Ramos (cell line): ENCODE data around the gene ZNF207.
"Not testable (repeated sequence)": the region's sequence is repeated elsewhere in the genome, so short reads cannot be mapped to it uniquely, and the experiment has no call there.

ENCODE experiments used
- in situ Hi-C: fragments of 300-500 bp; cut with MboI; formaldehyde crosslinking; loops from one replicate; pipeline ENCODE4 v1.14.3; 2022; ENCODE audit warnings: low sequenced_read_pairs; ENCODE audit not compliant: unreplicated experiment

ZNF207 gene

DNA sequence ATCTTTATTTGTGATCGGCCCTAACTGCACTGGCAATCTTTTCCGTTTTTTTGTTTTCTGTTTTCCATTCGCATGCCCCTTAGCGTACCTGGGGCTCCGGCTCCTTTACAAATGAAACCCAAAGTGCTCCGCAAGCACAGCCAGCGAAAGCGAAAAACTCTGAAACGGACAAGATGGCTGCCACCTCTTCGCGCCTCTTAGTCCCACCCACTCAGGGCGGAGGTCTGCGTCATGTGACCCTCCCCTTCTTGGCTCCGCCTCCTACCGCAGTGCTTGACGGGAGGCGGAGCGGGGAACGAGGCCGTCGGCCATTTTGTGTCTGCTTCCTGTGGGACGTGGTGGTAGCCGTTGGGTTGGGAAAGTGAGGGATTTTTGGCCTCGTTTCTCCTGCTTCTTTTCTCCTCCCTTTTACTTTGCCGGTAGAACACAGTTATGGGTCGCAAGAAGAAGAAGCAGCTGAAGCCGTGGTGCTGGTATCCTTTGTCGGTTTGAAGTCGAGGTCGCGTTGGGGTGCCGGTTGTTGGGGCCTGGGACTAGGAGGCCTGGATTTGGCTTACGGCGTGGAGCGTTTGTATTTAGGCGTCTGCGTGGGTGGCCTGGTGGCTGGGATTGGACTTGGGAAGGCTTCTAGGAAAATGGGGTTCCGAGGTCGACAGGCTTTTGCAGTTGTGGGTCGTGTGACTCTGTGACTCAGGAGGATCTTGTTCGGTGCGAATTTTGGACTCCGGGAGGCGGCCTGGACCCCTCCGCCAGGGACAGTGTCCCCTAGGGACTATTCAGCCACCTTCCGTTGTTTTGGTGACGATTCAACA is at the start of gene ZNF207:
TSS of gene ZNF207 (plus strand) at position 304 of the 812 bp plus-strand sequence. CDS start at position 433, 129 bp downstream.
- in situ Hi-C loops, result loop anchor here (25.0 kb wide), 1 partner anchor 388 kb away; no protein-coding TSS in a partner anchor

DNA sequence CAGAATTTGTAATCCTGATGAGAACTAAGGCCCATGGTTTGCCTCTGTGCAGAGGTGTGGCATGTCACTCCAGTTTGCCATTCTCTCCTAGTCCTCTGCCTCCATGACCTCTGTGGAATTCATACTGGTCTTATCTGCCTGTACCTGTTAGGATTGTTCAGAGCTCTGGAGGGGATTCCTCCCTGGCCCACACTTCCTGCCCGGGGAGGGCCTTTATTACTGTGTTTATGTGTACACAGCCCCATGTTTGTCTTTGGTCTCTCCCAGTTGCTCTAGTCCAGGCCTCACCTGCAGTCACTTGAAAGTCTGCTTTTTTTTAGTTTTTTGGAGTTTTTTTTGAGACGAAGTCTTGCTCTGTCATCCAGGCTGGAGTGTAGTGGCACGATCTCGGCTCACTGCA is 47.9 kb upstream of the ZNF207 start:
- in situ Hi-C loops, result no loop called here

DNA sequence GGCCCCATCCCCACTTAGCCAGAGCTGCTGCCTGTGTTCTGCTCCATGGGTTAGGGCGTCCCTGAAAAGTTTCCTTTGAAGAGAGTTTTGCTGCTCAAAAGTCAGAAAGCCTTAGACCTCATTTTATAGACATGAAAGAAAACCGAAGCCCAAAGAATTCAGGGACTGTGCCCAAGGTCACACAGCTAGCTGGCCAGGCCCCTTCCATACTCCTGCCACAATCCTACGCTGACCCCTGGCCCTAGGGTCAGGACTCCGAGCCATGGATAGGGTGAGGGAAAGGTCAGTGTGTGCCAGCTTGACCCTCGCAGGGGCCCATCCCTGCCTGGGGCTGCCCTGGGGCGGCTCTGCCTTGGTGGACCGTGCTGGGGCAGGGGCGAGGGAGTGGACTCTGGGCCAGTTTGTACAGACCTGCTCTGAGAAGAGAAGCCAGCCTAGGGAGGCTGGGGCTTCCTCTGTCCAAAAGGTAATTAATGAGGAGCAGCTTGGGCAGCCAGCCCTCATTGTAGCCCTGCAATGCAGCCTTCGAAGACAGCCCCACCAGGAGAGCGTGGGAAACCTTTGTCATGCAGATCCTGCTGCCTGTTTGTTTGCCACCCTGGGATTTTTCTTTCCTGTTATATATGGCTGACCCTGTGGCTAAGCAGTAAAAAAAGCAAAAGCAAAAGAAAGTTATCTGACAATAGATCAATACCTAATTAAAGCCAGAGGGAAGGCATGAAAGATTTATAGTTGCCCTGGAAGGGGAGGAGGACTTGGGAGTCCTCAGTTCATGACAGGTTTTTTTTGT is 46.9 kb upstream of the ZNF207 start:
- in situ Hi-C loops, result no loop called here

DNA sequence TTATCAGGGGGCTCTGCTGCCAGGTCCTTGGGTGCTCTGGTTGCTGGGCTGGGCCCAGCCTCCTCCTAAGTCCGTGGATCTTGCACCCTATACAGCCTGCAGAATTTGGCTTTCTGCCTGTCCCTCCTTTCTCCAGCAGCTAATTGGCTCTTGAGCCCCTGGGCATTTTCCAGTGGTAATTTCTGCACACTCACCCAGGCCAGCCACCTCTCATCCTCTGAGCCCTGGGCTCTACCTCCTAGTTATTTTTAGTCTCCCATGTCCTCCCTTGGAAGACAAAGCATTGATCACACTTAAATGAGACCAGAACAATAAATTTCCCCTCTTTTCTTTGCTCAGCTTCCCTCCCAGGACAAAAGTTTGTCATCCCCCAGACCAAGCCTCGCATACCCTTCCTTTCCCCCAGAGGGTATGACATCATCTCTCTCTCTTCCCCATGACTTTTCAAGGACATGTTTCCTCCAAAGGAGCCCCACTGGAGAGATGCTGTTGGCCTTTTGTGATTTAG is 46.1 kb upstream of the ZNF207 start:
- in situ Hi-C loops, result no loop called here

DNA sequence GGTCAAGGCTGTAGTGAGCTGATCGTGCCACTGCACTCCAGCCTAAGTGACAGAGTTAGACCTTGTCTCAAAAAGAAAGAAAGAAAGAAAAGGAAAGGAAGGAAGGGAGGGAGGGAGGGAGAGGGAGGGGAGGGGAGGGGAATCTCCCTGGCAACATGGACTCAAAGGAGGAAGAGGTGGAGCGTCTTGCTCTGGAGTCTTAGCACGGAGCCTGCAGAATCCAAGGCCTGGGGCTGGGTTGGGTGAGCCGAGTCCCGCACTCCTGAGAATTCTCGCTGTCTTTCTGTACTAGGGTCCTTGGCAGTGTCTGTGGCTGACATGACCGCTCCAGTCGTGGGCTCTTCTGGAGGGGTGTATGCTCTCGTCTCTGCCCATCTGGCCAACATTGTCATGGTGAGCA is 44.9 kb upstream of the ZNF207 start:
- in situ Hi-C loops, result no loop called here

DNA sequence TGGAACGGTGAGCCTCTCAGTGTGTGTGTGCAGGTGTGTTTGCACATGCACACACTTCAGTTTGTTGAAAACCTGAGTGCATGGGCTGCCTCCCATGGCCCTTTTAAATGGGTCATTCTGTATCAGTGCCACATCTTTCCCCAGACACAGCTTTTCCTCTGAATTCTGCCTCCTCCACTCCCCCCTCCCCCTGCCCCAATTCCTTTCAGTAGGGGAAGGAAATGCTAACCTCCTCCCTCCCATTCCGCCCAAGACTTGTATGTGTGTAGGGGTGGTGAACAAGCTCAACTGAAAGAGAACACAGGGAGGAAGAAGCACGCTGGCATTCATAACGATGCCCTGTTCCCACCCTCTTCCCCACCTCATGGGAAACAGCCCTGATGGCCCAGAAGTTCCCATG is 42.3 kb upstream of the ZNF207 start:
- in situ Hi-C loops, result no loop called here

DNA sequence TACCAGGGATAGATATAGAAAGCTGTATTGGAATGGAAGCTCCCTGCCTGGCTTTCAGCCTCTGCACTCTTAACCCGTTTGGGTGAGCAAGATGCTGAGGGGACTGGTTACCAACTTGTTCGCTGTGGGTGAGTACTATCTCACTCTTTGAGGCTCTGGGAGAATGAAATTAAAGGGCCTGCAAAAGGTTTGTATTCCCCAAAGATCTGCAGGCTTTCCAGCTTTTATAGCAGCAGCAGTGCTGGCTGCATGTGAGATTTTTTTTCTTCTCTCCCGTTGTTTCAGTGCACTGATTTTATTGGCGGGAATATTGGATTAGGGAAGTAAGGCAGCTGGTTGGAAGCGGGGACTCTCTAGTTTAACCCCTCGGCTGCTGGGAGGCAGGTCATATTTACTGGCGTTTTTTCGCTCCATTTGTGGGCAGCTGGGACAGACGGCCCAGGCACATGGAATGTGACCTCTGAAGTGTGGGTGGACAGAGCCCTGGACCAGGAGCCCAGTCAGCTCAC is 38.9 kb upstream of the ZNF207 start:
- in situ Hi-C loops, result no loop called here

DNA sequence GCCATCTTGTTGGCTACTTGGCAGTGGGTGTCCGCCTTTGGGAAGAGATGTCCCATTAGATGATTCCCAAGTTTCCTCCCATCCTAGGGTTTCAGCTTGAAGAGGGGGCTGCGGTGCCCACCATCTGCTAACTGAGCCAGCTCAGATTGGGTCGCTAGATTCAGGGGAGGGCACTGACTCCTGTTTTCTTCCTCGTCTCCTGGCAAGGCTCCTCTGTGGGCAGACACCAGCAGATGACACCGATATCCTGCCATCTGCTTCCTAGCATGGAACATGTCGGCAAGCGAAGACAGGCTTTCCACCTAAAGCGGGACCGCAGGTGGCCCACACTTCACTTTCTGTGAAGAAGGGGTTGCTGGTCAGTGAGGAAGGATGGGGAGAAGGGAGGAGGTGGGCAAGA is 35.3 kb upstream of the ZNF207 start:
- in situ Hi-C loops, result loop anchor here (5.0 kb wide), 1 partner anchor 57 kb away; no protein-coding TSS in a partner anchor

DNA sequence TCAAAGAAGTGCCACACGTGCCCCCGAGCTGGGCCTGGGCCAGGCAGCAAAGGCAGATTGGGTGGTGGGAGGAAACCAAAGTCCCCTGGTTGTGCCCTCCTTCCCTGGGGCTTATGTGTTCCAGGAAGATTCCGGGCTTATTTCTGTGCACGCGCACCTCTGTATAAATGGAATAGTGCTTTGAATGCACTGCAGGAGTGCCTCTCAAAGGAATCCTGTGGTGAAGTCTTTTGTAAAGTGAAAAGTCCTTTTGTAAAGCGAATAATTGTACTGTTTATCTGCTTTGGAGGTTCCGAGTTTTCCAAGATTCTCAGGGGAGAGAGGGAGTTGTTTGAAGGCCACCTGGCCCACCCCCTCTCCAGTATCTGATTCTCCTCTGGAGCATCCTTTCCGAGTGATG is 34.8 kb upstream of the ZNF207 start:
- in situ Hi-C loops, result loop anchor here (5.0 kb wide), 1 partner anchor 58 kb away; no protein-coding TSS in a partner anchor

DNA sequence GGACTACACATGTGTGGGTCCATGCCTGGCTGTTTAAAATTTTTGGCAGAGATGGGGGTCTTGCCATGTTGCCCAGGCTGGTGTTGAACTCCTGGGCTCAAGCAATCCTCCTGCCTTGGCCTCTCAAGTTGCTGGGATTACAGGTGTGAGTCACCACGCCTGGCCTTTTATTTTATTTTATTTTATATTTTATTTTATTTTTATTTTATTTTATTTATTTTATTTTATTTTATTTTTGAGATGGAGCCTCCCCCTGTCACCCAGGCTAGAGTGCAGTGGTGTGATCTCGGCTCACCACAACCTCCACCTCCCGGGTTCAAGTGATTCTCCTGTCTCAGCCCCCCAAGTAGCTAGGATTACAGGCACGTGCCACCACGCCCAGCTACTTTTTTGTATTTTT is 33.3 kb upstream of the ZNF207 start:
- in situ Hi-C loops, result loop anchor here (5.0 kb wide), 1 partner anchor 59 kb away; no protein-coding TSS in a partner anchor

DNA sequence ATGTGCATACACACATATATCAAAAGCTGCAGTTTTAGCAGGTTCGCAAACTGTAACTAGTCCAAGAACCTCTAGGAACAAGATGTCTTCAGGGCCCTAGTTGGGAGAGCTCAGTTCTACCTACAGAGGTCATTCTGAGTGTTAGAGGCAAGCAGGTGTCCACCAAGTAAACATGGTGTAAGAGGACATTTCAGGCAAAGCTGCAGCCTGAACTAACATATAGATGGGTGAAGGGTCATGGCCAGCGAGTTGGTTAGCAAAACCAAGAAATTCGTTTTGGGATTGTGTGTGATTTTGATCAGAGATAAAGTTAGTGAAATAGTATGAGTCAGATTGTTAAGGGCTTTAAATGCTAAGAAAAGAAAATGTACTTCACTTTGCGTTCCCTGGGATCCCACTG is 32.6 kb upstream of the ZNF207 start:
- in situ Hi-C loops, result loop anchor here (5.0 kb wide), 1 partner anchor 60 kb away; no protein-coding TSS in a partner anchor

DNA sequence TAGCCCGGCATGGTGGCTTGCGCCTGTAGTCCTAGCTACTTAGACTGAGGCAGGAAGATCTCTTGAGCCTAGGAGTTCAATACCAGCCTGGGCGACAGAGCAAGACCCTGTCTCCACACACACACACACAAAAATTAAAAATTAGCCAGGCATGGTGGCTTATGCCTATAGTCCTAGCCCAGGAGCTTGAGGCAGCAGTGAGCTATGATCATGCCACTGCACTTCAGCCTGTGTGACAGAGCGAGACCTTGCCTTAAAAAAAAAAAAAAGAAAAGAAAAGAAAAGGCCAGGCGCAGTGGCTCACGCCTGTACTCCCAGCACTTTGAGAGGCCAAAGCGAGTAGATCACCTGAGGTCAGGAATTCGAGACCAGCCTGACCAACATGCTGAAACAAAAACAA is 31.9 kb upstream of the ZNF207 start:
- in situ Hi-C loops, result loop anchor here (5.0 kb wide), 1 partner anchor 61 kb away; no protein-coding TSS in a partner anchor

DNA sequence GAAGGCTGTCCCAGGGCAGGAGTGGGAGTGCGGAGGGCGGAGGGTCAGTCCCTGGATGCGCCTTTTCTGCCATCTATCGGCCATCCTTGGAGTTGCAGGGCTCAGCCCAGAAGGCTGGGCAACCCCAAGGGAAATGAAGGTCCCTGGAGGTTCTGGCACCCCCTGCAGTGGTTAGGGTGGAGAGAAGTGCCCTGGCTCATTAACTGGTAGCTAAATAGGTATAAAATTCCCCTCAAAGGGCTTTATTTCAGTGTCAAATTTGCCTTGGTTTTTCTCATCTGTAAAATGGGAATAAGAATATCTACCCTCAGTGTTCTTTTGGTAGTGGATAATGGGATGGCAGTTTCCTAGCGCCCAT is 30.4 kb upstream of the ZNF207 start:
- in situ Hi-C loops, result loop anchor here (5.0 kb wide), 1 partner anchor 62 kb away; no protein-coding TSS in a partner anchor

DNA sequence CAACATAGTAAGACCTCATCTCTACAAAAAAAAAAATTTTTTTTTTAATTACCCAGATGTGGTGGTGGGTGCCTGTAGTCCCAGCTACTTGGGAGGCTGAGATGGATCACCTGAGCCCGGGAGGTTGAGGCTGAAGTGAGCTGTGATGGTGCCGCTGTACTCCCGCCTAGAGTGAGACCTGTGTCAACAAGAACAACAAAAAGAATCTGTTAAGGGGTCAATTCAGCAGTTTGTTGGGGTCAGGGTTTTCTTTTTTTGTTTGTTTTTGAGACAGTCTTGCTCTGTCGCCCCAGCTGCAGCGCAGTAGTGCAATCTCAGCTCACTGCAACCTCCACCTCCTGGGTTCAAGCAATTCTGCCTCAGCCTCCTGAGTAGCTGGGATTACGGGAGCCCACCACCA is 29.9 kb upstream of the ZNF207 start:
- in situ Hi-C loops, result not testable (repeated sequence)

DNA sequence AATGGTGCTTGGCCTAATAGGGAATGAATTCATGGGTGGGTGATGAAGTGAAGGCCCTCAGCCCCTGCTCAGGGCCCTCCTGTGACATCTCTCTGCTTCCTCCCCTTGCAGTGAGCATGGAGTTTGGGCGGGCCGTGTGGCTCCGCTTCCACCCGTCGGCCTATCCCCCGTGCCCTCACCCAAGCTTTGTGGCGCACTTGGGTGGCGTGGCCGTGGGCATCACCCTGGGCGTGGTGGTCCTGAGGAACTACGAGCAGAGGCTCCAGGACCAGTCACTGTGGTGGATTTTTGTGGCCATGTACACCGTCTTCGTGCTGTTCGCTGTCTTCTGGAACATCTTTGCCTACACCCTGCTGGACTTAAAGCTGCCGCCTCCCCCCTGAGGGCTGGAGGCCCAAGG is 29.1 kb upstream of the ZNF207 start:
- in situ Hi-C loops, result no loop called here

DNA sequence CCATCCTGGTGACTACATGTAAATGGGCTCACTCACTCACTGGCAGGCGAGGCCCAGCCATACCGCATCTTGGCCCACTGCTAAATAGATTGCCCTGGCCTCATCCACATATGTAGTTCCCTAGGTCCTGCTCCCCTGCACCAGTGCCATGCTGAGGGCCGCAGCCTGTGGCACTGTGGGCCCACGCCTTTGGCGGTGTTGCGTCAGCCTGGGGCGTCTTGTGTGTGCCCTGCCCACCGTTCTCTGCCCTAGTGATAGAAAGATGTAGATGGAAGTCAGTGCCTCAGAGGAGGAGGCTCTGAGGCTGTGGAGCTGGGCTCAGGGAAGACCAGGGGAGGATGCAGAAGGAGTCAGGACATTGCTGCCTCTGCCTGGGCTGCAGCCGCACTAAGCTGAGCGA is 26.9 kb upstream of the ZNF207 start:
- in situ Hi-C loops, result no loop called here

DNA sequence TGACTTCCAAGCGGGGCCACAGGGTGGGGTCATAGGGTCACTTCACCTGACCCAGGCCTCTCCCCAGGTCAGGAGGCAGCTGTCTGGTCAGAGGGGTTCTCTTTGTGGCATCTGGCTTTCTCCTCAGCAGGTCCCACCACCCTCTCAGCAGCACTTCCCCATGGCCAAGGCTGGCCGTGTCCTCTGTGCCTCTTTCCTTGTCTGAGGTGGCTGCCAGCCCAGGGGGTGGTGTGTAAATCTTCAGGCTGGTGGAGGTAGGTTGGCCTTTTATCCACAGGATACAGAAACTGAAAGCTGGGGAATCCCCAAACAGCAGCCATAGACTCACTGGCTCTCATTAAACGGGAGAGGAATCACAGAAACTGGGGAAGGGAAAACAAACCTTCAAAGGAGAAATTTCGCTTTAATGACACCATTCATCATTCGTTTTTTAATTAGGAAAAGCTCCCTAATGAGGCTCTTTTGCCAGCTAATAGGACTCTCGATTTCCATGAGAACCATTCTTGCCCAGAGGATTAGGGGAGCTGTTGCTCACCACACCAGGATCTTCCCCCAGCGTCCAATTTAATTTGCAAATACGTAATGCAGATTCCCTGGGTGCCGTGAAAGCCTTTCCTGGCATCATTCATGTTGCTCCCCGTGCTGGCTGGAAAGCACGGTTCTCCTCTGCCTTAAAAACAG is 26.0 kb upstream of the ZNF207 start:
- in situ Hi-C loops, result no loop called here

DNA sequence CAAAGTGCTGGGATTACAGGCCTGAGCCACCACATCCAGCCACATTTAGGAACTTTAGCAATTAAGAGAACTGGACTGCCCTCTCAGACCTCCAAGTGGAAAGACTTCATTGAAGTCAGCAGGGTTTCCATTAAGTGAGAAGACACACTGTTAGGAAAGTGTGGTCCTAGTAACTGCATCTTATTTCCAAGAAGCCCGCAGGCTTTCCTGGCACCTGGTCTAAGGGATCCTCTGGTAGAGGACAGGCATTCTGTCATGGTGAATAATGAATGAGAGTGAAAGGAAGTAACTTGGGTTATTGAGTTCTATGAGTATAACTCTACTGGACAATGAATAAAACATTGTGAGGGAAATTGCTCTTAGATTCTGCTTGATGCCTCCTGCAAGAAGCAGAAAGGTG is 22.0 kb upstream of the ZNF207 start:
- in situ Hi-C loops, result no loop called here

DNA sequence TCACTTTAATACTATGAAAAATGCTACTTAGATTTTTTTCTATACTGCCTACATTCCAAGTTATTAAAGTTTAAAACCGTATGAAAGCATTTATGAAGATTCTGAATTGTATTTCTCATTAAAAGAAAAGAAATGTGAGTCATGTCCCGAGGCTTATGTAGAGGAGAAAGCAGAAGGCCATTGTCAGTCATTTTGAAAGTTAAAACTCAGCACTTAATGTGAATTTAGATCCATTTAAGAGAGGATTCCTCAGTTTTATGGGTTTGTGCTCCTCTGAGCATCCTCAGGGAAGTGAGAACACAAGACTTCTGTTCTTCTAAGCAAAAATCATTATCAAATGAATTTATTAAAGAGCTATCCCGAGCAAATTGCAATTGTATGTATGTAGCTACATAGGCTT is 19.8 kb upstream of the ZNF207 start:
- in situ Hi-C loops, result no loop called here
